K562 (cell line): ENCODE results near the gene PHB1.

Experiments
- ELF4 ChIP-seq: fragments of 450-650 bp; formaldehyde crosslinking; IDR thresholded peaks from 2 replicates; pipeline ENCODE4 v1.4.0; 2022; ENCODE audit warnings: missing genetic modification characterization
- TF ChIP-seq, protein P1 (sequence below), 3 experiments: IDR thresholded peaks in 2 of 3; conservative IDR thresholded peaks in 1 of 3; 2 replicates each; pipeline ENCODE4 v1.5.1; 2011 to 2012; ENCODE audit warnings: low read length in 3 of 3, mild to moderate bottlenecking in 3 of 3, control low read depth in 2 of 3, improper control_type of control experiment in 1 of 3, inconsistent platforms in 1 of 3, low read depth in 1 of 3, mixed read lengths in 1 of 3, moderate library complexity in 1 of 3; ENCODE audit not compliant: insufficient read depth in 2 of 3

- TF ChIP-seq, protein P1, sequence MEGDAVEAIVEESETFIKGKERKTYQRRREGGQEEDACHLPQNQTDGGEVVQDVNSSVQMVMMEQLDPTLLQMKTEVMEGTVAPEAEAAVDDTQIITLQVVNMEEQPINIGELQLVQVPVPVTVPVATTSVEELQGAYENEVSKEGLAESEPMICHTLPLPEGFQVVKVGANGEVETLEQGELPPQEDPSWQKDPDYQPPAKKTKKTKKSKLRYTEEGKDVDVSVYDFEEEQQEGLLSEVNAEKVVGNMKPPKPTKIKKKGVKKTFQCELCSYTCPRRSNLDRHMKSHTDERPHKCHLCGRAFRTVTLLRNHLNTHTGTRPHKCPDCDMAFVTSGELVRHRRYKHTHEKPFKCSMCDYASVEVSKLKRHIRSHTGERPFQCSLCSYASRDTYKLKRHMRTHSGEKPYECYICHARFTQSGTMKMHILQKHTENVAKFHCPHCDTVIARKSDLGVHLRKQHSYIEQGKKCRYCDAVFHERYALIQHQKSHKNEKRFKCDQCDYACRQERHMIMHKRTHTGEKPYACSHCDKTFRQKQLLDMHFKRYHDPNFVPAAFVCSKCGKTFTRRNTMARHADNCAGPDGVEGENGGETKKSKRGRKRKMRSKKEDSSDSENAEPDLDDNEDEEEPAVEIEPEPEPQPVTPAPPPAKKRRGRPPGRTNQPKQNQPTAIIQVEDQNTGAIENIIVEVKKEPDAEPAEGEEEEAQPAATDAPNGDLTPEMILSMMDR (IDR thresholded peaks at IDR 0.05 in 2 of 3, conservative IDR thresholded peaks at IDR 0.05 in 1 of 3; ENCODE audit: insufficient read depth in 2 of 3, low read depth in 1 of 3, low read length in 3 of 3) = no peak
- no peak for TF ChIP-seq ELF4 (CRISPR knock-in tag)
Measured at GRCh38 chr17:49356320-49356719, 58.4 kb downstream of the PHB1 start.
